H1 (cell line): ENCODE data around the gene MZF1. TPM values are rescaled to one million over a fixed set of nuclear protein-coding genes. Genes with fewer than 3 reads are reported as not detected.

Experiments
- polyA plus RNA-seq, 7 experiments: library from polyadenylated mRNA; depleted of rRNA in 3 of 7; stranded (reverse) in 5 of 7; unstranded in 2 of 7; fragments of >200 nt in 5 of 7; fragments of 200-250 nt in 2 of 7; gene quantifications; 1 replicate in 5 of 7; 2 replicates in 1 of 7; 4 replicates in 1 of 7; pipeline versions ENCODE4 v1.2.1 to v1.2.3, GENCODE V29; 2011 to 2013; ENCODE audit warnings: missing spikeins in 2 of 7, mixed read lengths in 2 of 7
- total RNA-seq: library from RNA; stranded (reverse); fragmentation: NEBNext Ultra II Directional; extraction: Animal tissue kit (Norgen Biotek cat#: 25700); gene quantifications from 2 replicates; pipeline ENCODE4 v1.2.1, GENCODE V29; 2021
- TF ChIP-seq, protein P1 (sequence below): IDR thresholded peaks from 2 replicates; pipeline ENCODE4 v1.6.1; 2012; ENCODE audit warnings: low read length, inconsistent platforms

The MZF1 gene
- total and polyA plus RNA-seq, 2 of the 8 experiments (the other 6 are each of a cell fraction or from before 2014, with no cell fraction given), result 15.2 to 25.0 TPM

DNA sequence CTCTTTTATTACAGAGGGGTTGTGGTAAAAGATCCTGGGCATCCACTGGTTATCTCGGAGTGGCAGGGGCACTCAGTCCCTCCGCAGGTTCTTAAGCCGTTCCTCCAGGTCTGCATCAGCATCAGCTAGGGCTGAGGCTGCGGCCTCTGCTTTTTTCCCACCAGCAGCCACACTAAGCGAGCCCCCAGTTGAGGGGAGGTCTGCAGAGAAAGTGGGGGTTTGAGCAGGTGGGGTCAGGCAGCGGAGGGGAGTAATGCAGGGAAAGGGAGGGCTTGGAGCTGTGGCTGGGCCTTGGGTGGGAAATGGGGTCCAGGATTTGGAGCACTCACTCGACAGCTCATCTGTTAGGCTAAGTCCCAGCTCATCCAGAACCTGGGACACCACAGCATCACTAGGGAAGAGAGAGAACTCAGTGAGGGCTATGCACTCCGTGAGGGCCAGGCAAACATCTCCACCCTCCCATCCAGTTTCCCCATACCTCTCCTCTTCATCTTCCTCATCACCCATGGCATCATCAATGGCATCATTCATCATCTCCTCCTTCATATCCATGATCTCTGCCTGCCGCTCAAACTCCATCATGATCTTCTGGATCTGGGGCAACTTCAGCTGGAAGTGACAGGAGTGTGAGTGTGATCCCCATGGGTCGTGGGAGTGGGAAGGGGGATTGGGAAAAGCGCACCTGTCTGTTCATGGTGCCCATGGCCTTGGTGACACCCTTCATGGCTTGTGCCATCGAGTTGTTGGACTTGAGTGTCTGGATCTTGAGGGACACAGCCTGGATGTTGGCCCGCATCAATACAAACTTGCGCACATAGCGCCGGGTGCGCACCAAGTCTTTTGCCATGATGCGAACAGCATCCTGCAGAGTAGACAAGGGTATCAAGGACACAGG, 21.3 kb downstream of the MZF1 start (continued):
- TF ChIP-seq, protein P1, sequence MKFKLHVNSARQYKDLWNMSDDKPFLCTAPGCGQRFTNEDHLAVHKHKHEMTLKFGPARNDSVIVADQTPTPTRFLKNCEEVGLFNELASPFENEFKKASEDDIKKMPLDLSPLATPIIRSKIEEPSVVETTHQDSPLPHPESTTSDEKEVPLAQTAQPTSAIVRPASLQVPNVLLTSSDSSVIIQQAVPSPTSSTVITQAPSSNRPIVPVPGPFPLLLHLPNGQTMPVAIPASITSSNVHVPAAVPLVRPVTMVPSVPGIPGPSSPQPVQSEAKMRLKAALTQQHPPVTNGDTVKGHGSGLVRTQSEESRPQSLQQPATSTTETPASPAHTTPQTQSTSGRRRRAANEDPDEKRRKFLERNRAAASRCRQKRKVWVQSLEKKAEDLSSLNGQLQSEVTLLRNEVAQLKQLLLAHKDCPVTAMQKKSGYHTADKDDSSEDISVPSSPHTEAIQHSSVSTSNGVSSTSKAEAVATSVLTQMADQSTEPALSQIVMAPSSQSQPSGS, result no peak
